Kidney epithelial cell (primary cell): ENCODE measurements around the gene EFHD2. TPM values are rescaled to one million over a fixed set of nuclear protein-coding genes. Genes with fewer than 3 reads are reported as not detected.
"Not testable (repeated sequence)": the region's sequence is repeated elsewhere in the genome, so short reads cannot be mapped to it uniquely, and the experiment has no call there.

Experiments
- DNase-seq: peaks from one replicate; pipeline ENCODE4 v3.0.0-alpha.2; 2010; ENCODE audit warnings: low read depth
- H3K27me3 ChIP-seq: 2 replicates; pipeline ENCODE4 v1.6.0; 2011; ENCODE audit warnings: low read length; ENCODE audit not compliant: control insufficient read depth, insufficient read depth
- H3K36me3 ChIP-seq: 2 replicates; pipeline ENCODE4 v1.5.1; 2011; ENCODE audit warnings: low read length; ENCODE audit not compliant: control insufficient read depth, insufficient read depth
- H3K4me3 ChIP-seq: 2 replicates; pipeline ENCODE4 v1.5.1; 2011; ENCODE audit warnings: low read depth, mild to moderate bottlenecking, control low read depth, low read length
- CTCF ChIP-seq: IDR thresholded peaks from 2 replicates; pipeline ENCODE4 v1.5.1; 2011; ENCODE audit warnings: mild to moderate bottlenecking, moderate library complexity, low read length, control low read depth, inconsistent platforms; ENCODE audit not compliant: insufficient read depth, poor library complexity, severe bottlenecking
- total RNA-seq: library from RNA; depleted of rRNA; stranded (reverse); fragments of >200 nt; gene quantifications from 2 replicates; pipeline ENCODE4 v1.2.3, GENCODE V29; 2015

EFHD2 gene
- total RNA-seq, 1 donor from 2014 or later, result 54.6 TPM

- no peaks in the 10 kb centered on the region for H3K36me3 ChIP-seq
- no peak overlapping the region for H3K4me3 ChIP-seq
- no peak for DNase-seq
- no peaks in the 10 kb centered on the region for H3K27me3 ChIP-seq
- no peak for TF ChIP-seq CTCF
Observed at GRCh38 chr1:15368888-15369287, 40.8 kb upstream of the EFHD2 start.

GRCh38 chr1:15370268-15370667 is 39.4 kb upstream of the EFHD2 start:
- Histone ChIP-seq H3K36me3 (no peaks in the 10 kb centered on the region), H3K4me3 (no peak overlapping the region), H3K27me3 (no peaks in the 10 kb centered on the region)
- no peak for DNase-seq
- TF ChIP-seq CTCF, result no peak

GRCh38 chr1:15370781-15371520 is 38.7 kb upstream of the EFHD2 start:
- no peak for DNase-seq
- Histone ChIP-seq H3K4me3 (no peak overlapping the region), H3K27me3 (no peaks in the 10 kb centered on the region), H3K36me3 (no peaks in the 10 kb centered on the region)
- no peak for TF ChIP-seq CTCF

GRCh38 chr1:15371610-15372545 is 37.8 kb upstream of the EFHD2 start:
- no peak overlapping the region for H3K4me3 ChIP-seq
- DNase-seq, result no peak
- no peak for TF ChIP-seq CTCF
- H3K36me3 ChIP-seq, result no peaks in the 10 kb centered on the region
- no peaks in the 10 kb centered on the region for H3K27me3 ChIP-seq

- TF ChIP-seq CTCF, result no peak
- H3K27me3 ChIP-seq, result no peaks in the 10 kb centered on the region
- no peak overlapping the region for H3K4me3 ChIP-seq
- H3K36me3 ChIP-seq, result no peaks in the 10 kb centered on the region
- no peak for DNase-seq
Observed at GRCh38 chr1:15378729-15379128, 31.0 kb upstream of the EFHD2 start.

GRCh38 chr1:15379151-15379550 is 30.5 kb upstream of the EFHD2 start:
- not testable (repeated sequence) for DNase-seq, H3K36me3 ChIP-seq, H3K27me3 ChIP-seq, H3K4me3 ChIP-seq
